CD8-positive, alpha-beta memory T cell (primary cell): ENCODE results near the gene VMO1. TPM values are rescaled to one million over a fixed set of nuclear protein-coding genes. Genes with fewer than 3 reads are reported as not detected.

Source experiments
- CTCF ChIA-PET: fragments of 350-600 bp; sonication (Branson Sonifier 250); formaldehyde crosslinking; loops from one replicate; lab custom pipeline; 2021; ENCODE audit warnings: antibody characterized with exemption; lab: Charles Lee
- POLR2A ChIA-PET: fragments of 350-600 bp; sonication (Branson Sonifier 250); formaldehyde crosslinking; loops from one replicate; lab custom pipeline; 2021; ENCODE audit warnings: antibody characterized with exemption; lab: Charles Lee
- DNase-seq, 5 donors: peaks; one replicate each; pipeline versions ENCODE4 v3.0.0 to v3.0.0-alpha.2; 2020 to 2022; ENCODE audit warnings: mixed read lengths in 1 of 5
- H3K27ac ChIP-seq: one replicate; pipeline ENCODE4 v1.7.0; 2013; ENCODE audit warnings: low read depth, mild to moderate bottlenecking, low read length, moderate library complexity
- H3K27me3 ChIP-seq: 2 replicates; pipeline ENCODE4 v1.7.0; 2013; ENCODE audit warnings: low read length, mild to moderate bottlenecking; ENCODE audit not compliant: insufficient read depth, poor library complexity, severe bottlenecking
- H3K36me3 ChIP-seq: 2 replicates; pipeline ENCODE4 v1.7.0; 2013; ENCODE audit warnings: mild to moderate bottlenecking, low read length, moderate library complexity; ENCODE audit not compliant: insufficient read depth
- H3K4me1 ChIP-seq: 2 replicates; pipeline ENCODE4 v1.7.0; 2013; ENCODE audit warnings: mild to moderate bottlenecking, low read length, moderate library complexity; ENCODE audit not compliant: insufficient read depth
- H3K4me3 ChIP-seq: 2 replicates; pipeline ENCODE4 v1.7.0; 2013; ENCODE audit warnings: mild to moderate bottlenecking, low read length
- H3K9me3 ChIP-seq: 2 replicates; pipeline ENCODE4 v1.7.0; 2013; ENCODE audit warnings: mild to moderate bottlenecking, low read length
- H3K27ac Mint-ChIP-seq, 8 donors: one replicate each; pipeline ENCODE4 v1.8.0; 2020 to 2021; ENCODE audit warnings: mixed read lengths in 8 of 8, mild to moderate bottlenecking in 6 of 8, inconsistent platforms in 3 of 8, moderate library complexity in 3 of 8
- H3K27me3 Mint-ChIP-seq, 2 donors: one replicate each; pipeline ENCODE4 v1.8.0; 2020 to 2021; ENCODE audit warnings: mixed read lengths in 2 of 2, mild to moderate bottlenecking in 1 of 2, moderate library complexity in 1 of 2
- H3K36me3 Mint-ChIP-seq, 3 donors: one replicate each; pipeline ENCODE4 v1.8.0; 2020 to 2021; ENCODE audit warnings: mixed read lengths in 3 of 3, inconsistent platforms in 1 of 3, mild to moderate bottlenecking in 1 of 3
- H3K4me1 Mint-ChIP-seq, 3 donors: one replicate each; pipeline ENCODE4 v1.8.0; 2020 to 2021; ENCODE audit warnings: mixed read lengths in 3 of 3, inconsistent platforms in 1 of 3, mild to moderate bottlenecking in 1 of 3
- H3K4me3 Mint-ChIP-seq, 7 donors: one replicate each; pipeline ENCODE4 v1.8.0; 2020 to 2021; ENCODE audit warnings: mixed read lengths in 7 of 7, mild to moderate bottlenecking in 6 of 7, moderate library complexity in 4 of 7, inconsistent platforms in 2 of 7
- H3K9me3 Mint-ChIP-seq, 5 donors: one replicate each; pipeline ENCODE4 v1.8.0; 2020 to 2022; ENCODE audit warnings: mixed read lengths in 5 of 5, mild to moderate bottlenecking in 3 of 5, moderate library complexity in 2 of 5, inconsistent platforms in 1 of 5
- polyA plus RNA-seq: library from polyadenylated mRNA; unstranded; fragments of 300-500 nt; fragmentation: Illumina TruSeq; gene quantifications from one replicate; pipeline ENCODE4 v1.2.3, GENCODE V29; 2021
- total RNA-seq, 2 experiments: library from RNA; stranded (reverse); gene quantifications; one replicate each; pipeline ENCODE4 v1.2.3, GENCODE V29; 2021

VMO1 gene
- total and polyA plus RNA-seq, 3 experiments from 2014 or later, result not detected

DNA sequence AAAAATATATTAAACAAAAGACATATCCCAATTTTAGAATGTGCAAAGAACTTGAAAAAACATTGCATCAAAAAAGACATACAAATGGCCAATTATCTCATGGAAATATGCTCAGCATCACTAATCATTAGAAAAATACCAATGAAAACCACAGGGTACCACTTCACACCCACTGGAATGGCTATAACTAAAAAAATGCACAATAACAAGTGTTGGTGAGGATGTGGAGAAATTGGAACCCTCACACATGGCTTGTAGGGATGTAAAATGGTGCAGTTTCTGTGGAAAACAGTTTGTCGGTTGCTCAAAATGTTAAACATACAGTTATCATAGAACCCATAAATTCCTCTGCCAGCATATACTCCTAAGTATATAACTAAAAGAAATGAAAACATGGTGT lies 9.0 kb upstream of the VMO1 start:
- Mint-ChIP-seq H3K9me3 (peaks cover 0 to 2% (median 0%) of the 10 kb centered on the region in 5 donors), H3K4me3 (peak overlapping the region in 3 of 7 donors; percentile 99 to 100 (median 99)), H3K4me1 (peaks cover 21 to 31% (median 23%) of the 10 kb centered on the region in 3 donors), H3K27me3 (peaks cover 3 to 4% of the 10 kb centered on the region in 2 donors), H3K27ac (peak overlapping the region in 3 of 8 donors; percentile 33 to 99 (median 37)), H3K36me3 (peaks cover 0 to 23% (median 6%) of the 10 kb centered on the region in 3 donors)
- peaks cover 17% of the 10 kb centered on the region for H3K36me3 ChIP-seq
- no peak for DNase-seq
- no peaks in the 10 kb centered on the region for H3K27me3 ChIP-seq
- peaks cover 16% of the 10 kb centered on the region for H3K4me1 ChIP-seq
- H3K27ac ChIP-seq, result no peak overlapping the region
- ChIA-PET CTCF (no interaction called here), POLR2A (no interaction called here)
- H3K4me3 ChIP-seq, result no peak overlapping the region
- no peaks in the 10 kb centered on the region for H3K9me3 ChIP-seq

GRCh38 chr17:4790705-4791088 lies 4.5 kb upstream of the VMO1 start:
- Mint-ChIP-seq H3K27me3 (peaks cover 24 to 27% of the 10 kb centered on the region in 2 donors), H3K4me3 (peak overlapping the region; percentile 82 to 95 (median 89)), H3K27ac (peak overlapping the region; percentile 56 to 95 (median 89)), H3K4me1 (peaks cover 18 to 36% (median 22%) of the 10 kb centered on the region in 3 donors), H3K9me3 (peaks cover 0 to 2% (median 0%) of the 10 kb centered on the region in 5 donors), H3K36me3 (peaks cover 0 to 2% (median 0%) of the 10 kb centered on the region in 3 donors)
- CTCF ChIA-PET, result interaction anchor here (0.8 to 4.5 kb wide), 30 partner anchors 9 to 309 kb away, joined by 3 to 52 read pairs (median 5); partner anchors contain the start of genes ARRB2, CHRNE, MED11 and PELP1
- Histone ChIP-seq H3K36me3 (no peaks in the 10 kb centered on the region), H3K4me3 (peak overlapping the region; percentile 42), H3K27ac (peak overlapping the region; percentile 83), H3K27me3 (peaks cover 4% of the 10 kb centered on the region), H3K4me1 (peaks cover 19% of the 10 kb centered on the region), H3K9me3 (no peaks in the 10 kb centered on the region)
- DNase-seq, result no peak
- POLR2A ChIA-PET, result interaction anchor here (0.7 to 2.3 kb wide), 7 partner anchors 14 to 109 kb away, joined by 4 to 24 read pairs (median 6); partner anchors contain the start of genes ARRB2, C17orf107 and MED11

- H3K36me3 Mint-ChIP-seq, result peaks cover 0 to 2% (median 0%) of the 10 kb centered on the region in 3 donors
- H3K4me1 Mint-ChIP-seq, result peaks cover 18 to 38% (median 26%) of the 10 kb centered on the region in 3 donors
- Histone ChIP-seq H3K4me3 (peak overlapping the region; percentile 42), H3K9me3 (no peaks in the 10 kb centered on the region), H3K27ac (peak overlapping the region; percentile 83), H3K27me3 (peaks cover 9% of the 10 kb centered on the region), H3K36me3 (no peaks in the 10 kb centered on the region), H3K4me1 (peaks cover 24% of the 10 kb centered on the region)
- POLR2A ChIA-PET, result interaction anchor here (0.7 to 2.3 kb wide), 11 partner anchors 14 to 109 kb away, joined by 3 to 24 read pairs (median 4); partner anchors contain the start of genes ARRB2, C17orf107, MED11 and PLD2
- peak overlapping the region; percentile 82 to 95 (median 89) for H3K4me3 Mint-ChIP-seq
- peak; percentile 67 to 86 (median 76) for DNase-seq
- peak overlapping the region; percentile 70 to 95 (median 89) for H3K27ac Mint-ChIP-seq
- peaks cover 0 to 2% (median 0%) of the 10 kb centered on the region in 5 donors for H3K9me3 Mint-ChIP-seq
- CTCF ChIA-PET, result interaction anchor here (0.5 to 4.5 kb wide), 48 partner anchors 8 to 484 kb away, joined by 3 to 52 read pairs (median 4); partner anchors contain the start of genes ARRB2, C17orf107, CHRNE and MED11
- H3K27me3 Mint-ChIP-seq, result peaks cover 29 to 32% of the 10 kb centered on the region in 2 donors
Observed at GRCh38 chr17:4789951-4790704, 4.0 kb upstream of the VMO1 start.

DNA sequence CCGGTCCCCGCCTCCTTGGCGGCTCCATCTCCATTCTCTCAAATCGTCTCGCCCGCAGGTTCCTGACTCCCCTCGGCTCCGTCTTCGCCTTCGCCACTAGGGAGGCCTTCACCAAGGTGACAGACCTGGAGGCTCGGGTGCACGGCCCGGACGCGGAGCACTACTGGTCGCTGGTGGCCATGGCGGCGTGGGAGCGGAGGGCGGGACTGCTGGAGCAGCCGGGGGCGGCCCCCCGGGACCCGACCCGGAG lies 3.5 kb upstream of the VMO1 start:
- Histone ChIP-seq H3K36me3 (no peaks in the 10 kb centered on the region), H3K27ac (peak overlapping the region; percentile 83), H3K27me3 (peaks cover 11% of the 10 kb centered on the region), H3K4me1 (peaks cover 24% of the 10 kb centered on the region), H3K9me3 (no peaks in the 10 kb centered on the region), H3K4me3 (peak overlapping the region; percentile 42)
- peaks cover 0 to 2% (median 0%) of the 10 kb centered on the region in 3 donors for H3K36me3 Mint-ChIP-seq
- H3K27me3 Mint-ChIP-seq, result peaks cover 31 to 36% of the 10 kb centered on the region in 2 donors
- H3K4me1 Mint-ChIP-seq, result peaks cover 18 to 38% (median 26%) of the 10 kb centered on the region in 3 donors
- H3K9me3 Mint-ChIP-seq, result peaks cover 0 to 2% (median 0%) of the 10 kb centered on the region in 5 donors
- POLR2A ChIA-PET, result interaction anchor here (1.0 to 2.3 kb wide), 9 partner anchors 17 to 110 kb away, joined by 3 to 24 read pairs (median 4); partner anchors contain the start of genes ARRB2, C17orf107, MED11 and PLD2
- H3K27ac Mint-ChIP-seq, result peak overlapping the region in 6 of 8 donors; percentile 12 to 83 (median 53)
- peak overlapping the region; percentile 70 to 90 (median 77) for H3K4me3 Mint-ChIP-seq
- no peak for DNase-seq
- CTCF ChIA-PET, result interaction anchor here (0.5 to 4.5 kb wide), 42 partner anchors 8 to 484 kb away, joined by 3 to 52 read pairs (median 4); partner anchors contain the start of genes ARRB2, C17orf107, MED11 and PELP1

GRCh38 chr17:4788807-4789700 lies 2.9 kb upstream of the VMO1 start, which contains the start of gene GLTPD2:
Gene GLTPD2 (plus strand): TSS chr17:4788964. CDS start chr17:4789012, 48 bp downstream.
- peaks cover 18 to 38% (median 26%) of the 10 kb centered on the region in 3 donors for H3K4me1 Mint-ChIP-seq
- ChIA-PET CTCF (interaction anchor here (0.5 to 4.5 kb wide), 42 partner anchors 9 to 485 kb away, joined by 3 to 52 read pairs (median 4); partner anchors contain the start of genes ARRB2, C17orf107, MED11 and PELP1), POLR2A (interaction anchor here (0.7 to 2.3 kb wide), 9 partner anchors 17 to 111 kb away, joined by 3 to 24 read pairs (median 4); partner anchors contain the start of genes ARRB2, C17orf107, MED11 and PLD2)
- peaks cover 0 to 2% (median 0%) of the 10 kb centered on the region in 3 donors for H3K36me3 Mint-ChIP-seq
- DNase-seq, result no peak
- Histone ChIP-seq H3K4me1 (peaks cover 24% of the 10 kb centered on the region), H3K4me3 (peak within 1 kb of the TSS; percentile 42), H3K9me3 (no peaks in the 10 kb centered on the region), H3K27ac (peak within 1 kb of the TSS; percentile 83), H3K36me3 (no peaks in the 10 kb centered on the region), H3K27me3 (peaks cover 17% of the 10 kb centered on the region)
- peak within 1 kb of the TSS; percentile 70 to 90 (median 77) for H3K4me3 Mint-ChIP-seq
- peak within 1 kb of the TSS in 7 of 8 donors; percentile 12 to 83 (median 73) for H3K27ac Mint-ChIP-seq
- H3K27me3 Mint-ChIP-seq, result peaks cover 37 to 40% of the 10 kb centered on the region in 2 donors
- peaks cover 0 to 2% (median 0%) of the 10 kb centered on the region in 5 donors for H3K9me3 Mint-ChIP-seq

- Histone ChIP-seq H3K9me3 (no peaks in the 10 kb centered on the region), H3K4me1 (peaks cover 24% of the 10 kb centered on the region), H3K27me3 (peaks cover 23% of the 10 kb centered on the region), H3K27ac (no peak overlapping the region), H3K36me3 (no peaks in the 10 kb centered on the region), H3K4me3 (no peak overlapping the region)
- POLR2A ChIA-PET, result interaction anchor here (0.7 to 1.0 kb wide), 2 partner anchors 78 to 92 kb away, joined by 4 to 5 read pairs; no protein-coding TSS in a partner anchor
- H3K4me3 Mint-ChIP-seq, result peak overlapping the region; percentile 23 to 88 (median 49)
- no peak for DNase-seq
- H3K27ac Mint-ChIP-seq, result peak overlapping the region in 4 of 8 donors; percentile 3 to 80 (median 59)
- H3K36me3 Mint-ChIP-seq, result peaks cover 0 to 2% (median 0%) of the 10 kb centered on the region in 3 donors
- H3K27me3 Mint-ChIP-seq, result peaks cover 38 to 45% of the 10 kb centered on the region in 2 donors
- H3K4me1 Mint-ChIP-seq, result peaks cover 18 to 38% (median 26%) of the 10 kb centered on the region in 3 donors
- CTCF ChIA-PET, result interaction anchor here (1.0 to 4.5 kb wide), 4 partner anchors 9 to 101 kb away, joined by 3 to 52 read pairs (median 10); partner anchors contain the start of gene ARRB2
- H3K9me3 Mint-ChIP-seq, result peaks cover 0 to 2% (median 0%) of the 10 kb centered on the region in 5 donors
Observed at GRCh38 chr17:4788159-4788806, 2.1 kb upstream of the VMO1 start.
